Measurements from ENCODE around the gene QRFP.

DNA sequence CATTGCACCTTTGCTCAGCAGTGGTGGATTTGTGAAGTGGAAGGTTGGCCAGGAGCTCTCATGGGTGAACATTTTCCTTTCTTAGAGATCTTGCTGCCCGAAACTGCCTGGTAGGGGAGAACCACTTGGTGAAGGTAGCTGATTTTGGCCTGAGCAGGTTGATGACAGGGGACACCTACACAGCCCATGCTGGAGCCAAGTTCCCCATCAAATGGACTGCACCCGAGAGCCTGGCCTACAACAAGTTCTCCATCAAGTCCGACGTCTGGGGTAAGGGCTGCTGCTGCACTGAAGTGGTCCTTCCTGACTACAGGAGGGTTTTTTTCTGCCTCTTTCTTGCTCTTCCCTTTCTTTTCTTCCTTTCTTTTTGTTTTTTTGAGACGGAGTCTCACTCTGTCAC, 21.8 kb downstream of the QRFP start:
- TF ChIP-seq CTCF (conservative IDR thresholded peaks at IDR 0.05; ENCODE audit: low read depth, low read length) (no peak), EZH2 (IDR thresholded peaks at IDR 0.05; ENCODE audit: low read length, unreplicated experiment) (no peak)
